NCI-H2227 (cell line): ENCODE data around the gene NFATC1.

Experiments used
- DNase-seq: peaks from one replicate; lab custom pipeline; 2025; ENCODE audit not compliant: unreplicated experiment; lab: John Stamatoyannopoulos, UW

Gene NFATC1

DNA sequence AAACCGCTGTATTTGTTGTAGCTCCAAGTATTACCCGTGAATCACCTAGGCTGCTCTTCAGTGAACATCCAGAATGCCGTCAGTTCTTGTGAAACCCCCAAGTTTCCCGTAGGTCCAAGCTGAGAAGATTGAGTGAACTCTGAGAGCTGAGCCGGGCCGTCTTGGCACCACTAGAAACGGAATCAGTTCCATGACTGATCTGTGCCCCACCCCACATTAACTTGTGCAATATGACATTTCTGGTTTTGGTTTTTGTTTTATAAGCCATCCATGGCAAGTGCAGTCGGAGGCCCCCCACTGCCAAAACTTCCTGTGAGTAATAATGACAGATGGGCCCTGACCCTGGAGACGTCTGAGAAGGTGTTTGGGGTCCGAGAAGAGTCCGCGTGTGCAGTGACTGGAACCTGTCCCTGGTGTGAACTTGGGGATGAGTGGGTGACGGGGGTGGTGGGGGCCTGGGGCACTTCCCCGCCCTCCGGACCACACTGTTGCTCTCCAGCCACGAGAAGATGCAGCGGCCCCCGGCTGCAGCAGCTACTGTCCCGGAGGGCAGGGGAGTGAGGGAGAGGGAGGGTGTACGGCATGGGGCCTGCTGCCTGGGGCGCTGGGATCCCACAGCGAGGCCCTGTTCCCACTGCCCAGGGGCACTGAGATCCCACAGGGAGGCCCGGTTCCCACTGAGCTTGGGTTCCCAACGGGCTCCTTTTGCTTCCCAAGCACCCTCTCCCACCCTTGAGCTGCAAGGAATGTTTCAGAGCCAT is 26.5 kb downstream of the NFATC1 start:
- no peak for DNase-seq

- DNase-seq: no peak
These were observed 27.0 kb downstream of the NFATC1 start for GRCh38 chr18:79422783-79423165.

- DNase-seq: no peak
These were observed 27.7 kb downstream of the NFATC1 start for GRCh38 chr18:79423211-79424007.

- no peak for DNase-seq
These were observed 28.4 kb downstream of the NFATC1 start for GRCh38 chr18:79424008-79424565.

DNA sequence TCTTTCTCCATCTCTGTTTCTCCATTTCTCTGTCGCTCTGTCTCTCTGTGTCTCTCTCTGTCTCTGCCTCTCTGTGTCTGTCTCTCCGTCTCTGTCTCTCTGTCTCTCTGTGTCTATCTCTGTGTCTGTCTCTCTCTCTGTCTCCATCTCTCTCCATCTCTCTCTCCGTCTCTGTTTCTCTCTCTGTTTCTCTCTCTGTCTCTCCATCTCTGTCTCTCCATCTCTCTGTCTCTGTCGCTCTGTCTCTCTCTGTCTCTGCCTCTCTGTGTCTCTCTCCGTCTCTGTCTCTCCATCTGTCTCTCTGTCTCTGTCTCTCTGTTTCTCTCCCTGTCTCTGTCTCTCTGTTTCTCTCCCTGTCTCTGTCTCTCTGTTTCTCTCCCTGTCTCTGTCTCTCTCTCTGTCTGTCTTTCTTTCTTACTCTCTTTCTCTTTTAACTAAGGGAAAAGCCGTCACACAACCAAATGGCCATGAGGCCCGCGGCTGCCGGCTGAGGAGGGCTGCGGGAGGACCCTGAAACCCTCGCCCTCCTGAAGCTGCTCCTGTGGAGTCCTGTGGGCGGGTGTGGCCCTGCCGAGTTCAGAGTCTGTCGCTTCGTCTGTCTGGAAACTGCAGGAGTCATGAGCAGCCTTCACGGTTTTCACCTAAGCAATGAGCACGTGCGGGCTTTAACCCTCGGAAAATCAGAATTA is 29.3 kb downstream of the NFATC1 start:
- DNase-seq: no peak

- no peak for DNase-seq
These were observed 29.8 kb downstream of the NFATC1 start for GRCh38 chr18:79425569-79425886.

GRCh38 chr18:79426376-79427300 is 30.9 kb downstream of the NFATC1 start:
- DNase-seq: no peak

GRCh38 chr18:79427368-79428225 is 31.9 kb downstream of the NFATC1 start:
- DNase-seq: no peak

GRCh38 chr18:79428287-79428686 is 32.6 kb downstream of the NFATC1 start:
- DNase-seq: no peak

DNA sequence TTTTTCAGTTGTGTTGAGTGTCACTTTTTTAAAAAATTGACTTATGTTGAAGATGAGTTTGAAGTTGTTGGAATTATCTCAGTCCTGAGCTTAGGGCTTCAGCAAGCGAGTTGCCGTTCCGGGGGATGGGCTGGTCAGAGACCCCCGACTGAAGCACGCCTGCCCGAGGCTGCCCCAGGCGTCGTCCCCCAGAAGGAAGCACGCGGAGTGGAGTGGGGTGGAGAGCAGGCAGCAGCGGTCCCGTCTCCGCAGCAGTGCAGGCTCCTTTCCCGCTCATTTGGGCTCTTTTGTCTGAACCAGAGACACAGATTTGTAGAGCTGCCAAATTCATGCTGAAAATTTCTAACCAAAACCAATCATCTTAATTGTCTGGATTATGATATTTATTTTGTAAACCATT is 33.7 kb downstream of the NFATC1 start:
- DNase-seq: no peak

DNA sequence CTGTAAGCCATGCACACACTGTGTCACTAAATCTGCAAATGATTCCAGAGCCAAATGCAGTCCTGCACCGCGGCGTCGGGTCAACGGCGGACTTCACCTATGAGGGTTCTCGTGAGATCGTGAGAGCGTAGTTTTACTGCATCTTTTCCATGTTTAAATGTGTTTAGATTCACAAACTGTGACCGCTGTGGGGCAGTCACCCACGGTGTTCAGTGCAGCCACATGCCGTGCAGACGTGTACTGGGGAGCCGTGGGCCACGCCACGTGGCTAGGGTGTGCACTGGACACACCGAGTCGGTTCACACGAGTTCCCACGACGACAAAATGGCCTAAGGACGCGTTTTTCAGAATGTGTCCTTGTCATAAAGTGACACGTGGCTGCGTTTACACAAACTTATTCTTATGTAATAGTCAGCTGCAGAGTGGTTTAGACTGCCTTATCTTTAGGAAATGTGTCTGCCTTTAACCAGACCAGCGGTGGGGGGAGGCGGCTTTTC is 34.1 kb downstream of the NFATC1 start:
- DNase-seq: no peak

DNA sequence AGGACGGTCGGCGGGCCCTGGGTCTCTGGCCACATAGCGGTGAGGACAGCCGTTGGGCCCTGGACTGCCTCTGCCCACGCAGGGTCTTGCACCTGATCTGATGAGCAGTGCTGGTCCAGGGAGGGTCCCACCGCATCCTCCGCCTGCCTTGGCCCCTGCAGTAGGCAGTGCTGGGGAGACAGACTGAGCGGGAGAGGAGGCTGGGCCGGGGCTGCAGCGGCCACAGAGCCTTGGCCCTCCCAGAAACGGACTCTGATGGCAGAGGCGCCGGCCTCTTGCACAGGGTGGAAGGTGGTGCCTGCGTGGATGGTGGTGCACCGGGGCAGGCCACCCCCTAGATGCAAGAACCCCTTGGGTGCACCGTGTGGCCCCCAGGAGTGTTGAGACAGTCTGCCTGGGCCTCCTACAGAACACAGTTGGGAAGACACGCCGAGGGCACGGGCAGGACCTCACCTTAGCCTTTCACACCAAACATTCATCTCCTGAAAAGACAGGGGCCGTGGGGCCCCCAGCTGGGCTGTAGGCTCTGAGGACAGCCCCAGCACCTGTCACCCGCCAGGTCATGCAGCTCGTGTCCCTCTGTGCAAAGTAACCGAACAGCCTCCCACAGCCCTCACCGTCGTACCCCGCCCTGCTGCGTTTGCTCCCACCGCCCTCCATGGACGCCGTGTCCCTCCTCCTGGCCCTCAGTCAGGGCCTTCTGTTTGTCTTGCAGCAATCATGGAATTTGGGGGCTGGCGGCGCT is 36.8 kb downstream of the NFATC1 start:
- no peak for DNase-seq

DNA sequence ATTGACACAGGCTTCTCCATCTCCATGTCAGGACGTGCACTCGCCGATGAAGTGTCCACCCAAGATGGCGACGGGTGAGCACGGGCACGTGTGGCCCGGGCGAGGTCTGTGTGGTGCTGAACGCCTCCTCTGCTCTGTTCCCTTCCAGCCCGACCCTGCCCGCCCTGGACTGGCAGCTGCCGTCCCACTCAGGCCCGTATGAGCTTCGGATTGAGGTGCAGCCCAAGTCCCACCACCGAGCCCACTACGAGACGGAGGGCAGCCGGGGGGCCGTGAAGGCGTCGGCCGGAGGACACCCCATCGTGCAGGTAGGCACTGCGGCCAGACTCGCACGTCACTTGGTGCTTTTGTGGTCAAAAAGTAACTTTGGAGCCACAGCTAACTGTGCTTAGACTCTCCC is 37.7 kb downstream of the NFATC1 start:
- DNase-seq: no peak

DNA sequence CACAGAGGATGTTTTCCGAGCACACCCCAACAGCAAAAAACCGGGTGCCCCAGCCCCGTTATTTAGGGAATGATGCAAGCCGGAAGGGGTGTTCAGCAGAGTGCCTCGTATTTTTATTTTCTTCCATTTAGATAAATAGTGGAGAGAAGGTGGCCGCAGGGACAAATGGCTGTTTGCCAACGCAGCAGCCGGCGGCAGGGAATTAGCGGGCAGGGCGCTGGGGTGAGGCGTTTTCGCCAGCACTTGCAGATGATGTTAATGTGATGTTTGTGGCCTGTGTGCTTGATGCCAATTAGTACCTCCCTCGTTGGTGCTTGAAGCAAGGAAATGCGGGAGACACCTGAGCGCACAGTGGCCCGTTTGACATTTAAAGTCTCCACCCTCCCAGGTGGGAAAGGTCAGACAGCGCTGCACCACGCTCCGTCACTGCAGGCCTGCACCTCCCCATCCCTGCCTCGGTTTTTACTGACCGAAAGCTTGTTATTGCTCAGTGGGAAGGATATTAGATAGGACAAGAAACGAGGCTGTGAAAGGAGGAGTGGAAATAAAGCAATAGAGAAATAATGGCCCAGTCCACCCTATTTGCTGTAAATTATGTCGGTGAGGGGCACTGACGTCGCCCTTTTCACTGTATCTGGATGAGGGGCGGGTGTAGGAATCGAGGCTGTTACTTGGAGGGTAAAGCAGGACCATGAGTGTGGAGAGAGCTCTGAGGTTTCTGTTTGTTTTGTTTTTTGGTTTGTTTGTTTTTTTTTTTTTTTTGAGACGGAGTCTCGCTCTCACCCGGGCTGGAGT is 39.1 kb downstream of the NFATC1 start:
- DNase-seq: no peak

DNA sequence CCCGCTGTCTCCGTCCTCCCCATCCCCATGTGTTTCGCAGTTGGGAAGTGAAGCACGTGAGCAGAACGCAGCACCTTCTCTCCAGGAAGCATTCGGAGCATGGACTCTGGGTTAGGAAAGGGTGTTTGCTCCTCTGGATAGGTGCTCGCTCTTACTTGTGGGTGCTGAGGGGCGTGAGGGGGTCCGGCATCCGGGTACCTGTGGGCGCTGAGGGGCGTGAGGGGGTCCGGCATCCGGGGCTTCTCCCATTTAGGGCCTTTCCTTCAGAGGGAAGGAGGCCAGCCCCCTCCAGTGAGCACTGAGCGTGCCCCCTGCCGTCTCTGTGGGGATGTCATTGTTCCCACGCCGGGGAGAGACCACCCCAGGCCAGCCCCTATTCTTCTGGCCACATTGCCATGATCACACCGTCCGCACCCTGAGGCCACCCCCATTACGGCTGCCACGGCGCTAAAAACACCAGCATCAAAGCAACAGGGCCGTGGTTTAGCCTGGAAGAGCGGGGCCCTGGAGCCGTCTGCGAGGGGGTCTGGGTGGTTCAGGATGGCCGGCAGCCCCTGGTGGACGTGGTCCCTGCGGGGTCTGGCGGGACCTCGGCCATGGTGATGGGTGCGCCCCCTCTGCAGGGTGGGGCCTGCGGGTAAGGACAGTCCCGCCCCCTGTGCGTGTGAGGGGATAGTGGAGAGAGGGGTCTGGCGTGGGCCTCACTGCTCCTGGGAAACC is 41.0 kb downstream of the NFATC1 start:
- DNase-seq: no peak

DNA sequence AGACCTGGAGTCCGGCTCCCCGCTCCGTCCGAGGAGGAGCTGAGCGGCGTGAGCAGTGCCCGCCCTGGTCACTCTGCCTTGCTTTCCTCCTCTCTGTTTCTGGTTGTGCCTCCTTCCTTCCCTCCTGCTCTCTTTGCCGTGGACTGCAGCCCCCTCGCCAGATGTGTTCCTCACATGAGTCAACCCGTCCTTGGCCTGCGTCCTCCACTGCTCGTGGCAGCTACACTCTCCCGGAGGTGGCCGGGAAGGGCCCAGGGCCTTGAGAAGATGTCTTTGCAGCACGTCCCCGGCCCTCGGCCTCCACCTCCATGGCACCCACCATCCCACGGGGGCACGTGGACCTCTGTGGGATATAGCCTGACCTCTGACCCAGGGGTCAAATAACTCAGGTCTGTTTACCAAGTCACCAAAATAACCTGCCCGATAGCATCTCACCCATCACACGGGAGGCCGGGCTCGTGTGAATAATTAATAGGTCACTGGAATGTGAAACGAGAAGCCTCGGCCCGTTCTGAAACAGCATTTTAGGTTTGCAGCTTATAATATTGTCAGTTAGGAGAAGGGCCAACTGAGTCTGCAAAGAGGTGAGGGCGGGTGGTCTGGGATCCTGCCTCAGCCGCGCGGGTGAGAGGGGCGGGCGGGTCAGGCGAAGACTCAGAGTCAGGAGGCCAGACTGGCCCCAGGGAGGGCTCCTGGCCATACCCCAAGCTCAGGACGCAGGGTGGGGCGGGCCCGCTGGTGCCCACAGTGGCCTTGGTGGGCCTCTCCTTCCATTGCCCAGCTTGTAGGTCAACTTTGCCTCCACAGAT is 42.6 kb downstream of the NFATC1 start:
- no peak for DNase-seq
